Left forelimb (tissue), 1 donor: ENCODE data around the gene C2orf49.

Experiments
- DNase-seq: peaks from one replicate; pipeline ENCODE4 v3.0.0-alpha.2; 2018; ENCODE audit warnings: low spot score

C2orf49 gene

GRCh38 chr2:105383432-105384166 lies 46.3 kb downstream of the C2orf49 start:
- DNase-seq: no peak

- no peak for DNase-seq
These were observed 46.9 kb downstream of the C2orf49 start for GRCh38 chr2:105384216-105384615.

- no peak for DNase-seq
These were observed 47.5 kb downstream of the C2orf49 start for GRCh38 chr2:105384861-105385260.

GRCh38 chr2:105385731-105386540 lies 48.6 kb downstream of the C2orf49 start:
- no peak for DNase-seq

GRCh38 chr2:105387225-105387624 lies 49.9 kb downstream of the C2orf49 start:
- no peak for DNase-seq

- DNase-seq: no peak
These were observed 51.6 kb downstream of the C2orf49 start for GRCh38 chr2:105388971-105389381.

- DNase-seq: no peak
These were observed 53.1 kb downstream of the C2orf49 start for GRCh38 chr2:105390454-105390853.

- DNase-seq: no peak
These were observed 53.8 kb downstream of the C2orf49 start for GRCh38 chr2:105391058-105391627.

GRCh38 chr2:105391763-105392662 lies 54.7 kb downstream of the C2orf49 start:
- no peak for DNase-seq

GRCh38 chr2:105393373-105394055 lies 56.2 kb downstream of the C2orf49 start:
- DNase-seq: no peak

- no peak for DNase-seq
These were observed 57.7 kb downstream of the C2orf49 start for GRCh38 chr2:105394951-105395611.

GRCh38 chr2:105395691-105396090 lies 58.4 kb downstream of the C2orf49 start:
- DNase-seq: no peak

GRCh38 chr2:105396254-105397024 lies 59.1 kb downstream of the C2orf49 start:
- no peak for DNase-seq

- DNase-seq: no peak
These were observed 59.8 kb downstream of the C2orf49 start for GRCh38 chr2:105397025-105397722.

GRCh38 chr2:105397953-105398335 lies 60.6 kb downstream of the C2orf49 start:
- no peak for DNase-seq

- DNase-seq: peak; percentile 89
These were observed 61.2 kb downstream of the C2orf49 start, which contains the start of gene FHL2 for GRCh38 chr2:105398336-105399206. TSS of gene FHL2 (minus strand) at chr2:105399051. CDS start at chr2:105386516, 12,535 bp downstream.
